Measurements from ENCODE around the gene NTN3.

DNA sequence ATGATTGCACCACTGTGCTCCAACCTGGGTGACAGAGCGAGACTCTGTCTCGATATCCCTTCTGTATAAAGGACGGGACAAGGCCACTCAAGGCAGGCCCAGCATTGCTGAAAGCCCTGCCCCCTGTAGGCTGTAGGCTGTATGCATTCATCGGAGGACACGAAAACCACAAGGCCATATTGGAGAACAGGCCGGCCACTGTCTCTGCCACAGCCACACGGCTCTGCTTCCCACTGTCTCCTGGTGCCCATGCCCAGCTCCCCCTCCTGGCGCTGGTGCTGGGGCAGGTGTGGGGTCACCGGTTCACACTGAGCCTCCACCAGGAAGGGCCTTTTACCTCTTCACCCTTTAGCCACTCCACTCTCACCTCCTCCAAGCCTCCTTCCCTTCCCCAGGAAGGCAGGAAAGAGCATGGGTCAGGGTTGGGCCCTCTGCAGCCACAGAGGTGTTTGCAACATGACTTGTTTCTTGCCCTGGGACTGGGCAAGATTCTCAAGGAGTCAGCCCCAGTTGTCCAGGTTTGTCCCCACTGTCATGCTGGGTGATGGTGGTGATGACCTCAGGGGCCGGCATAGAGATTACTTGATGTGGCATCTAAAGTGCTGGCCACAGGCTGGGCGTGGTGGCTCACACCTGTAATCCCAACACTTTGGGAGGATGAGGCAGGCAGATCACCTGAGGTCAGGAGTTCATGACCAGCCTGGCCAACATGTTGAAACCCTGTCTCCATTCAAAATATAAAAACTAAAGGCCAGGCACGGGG is 5.3 kb upstream of the NTN3 start:
- TF ChIP-seq CTCF (IDR thresholded peaks at IDR 0.05), result peak in 1 of 4 experiments; percentile 7
- no peak for TF ChIP-seq POLR2A (IDR thresholded peaks at IDR 0.05)
